Inferior parietal cortex (tissue), 1 donor: Measurements from ENCODE around the gene NUMB.
A peak's percentile ranks its signal among the peaks of the same experiment; 100 is the strongest.
"Not testable (repeated sequence)": the region's sequence is repeated elsewhere in the genome, so short reads cannot be mapped to it uniquely, and the experiment has no call there.

Experiments
- DNase-seq: peaks from one replicate; pipeline ENCODE4 v3.0.0-alpha.2; 2016; ENCODE audit errors: extremely low spot score

NUMB gene

DNA sequence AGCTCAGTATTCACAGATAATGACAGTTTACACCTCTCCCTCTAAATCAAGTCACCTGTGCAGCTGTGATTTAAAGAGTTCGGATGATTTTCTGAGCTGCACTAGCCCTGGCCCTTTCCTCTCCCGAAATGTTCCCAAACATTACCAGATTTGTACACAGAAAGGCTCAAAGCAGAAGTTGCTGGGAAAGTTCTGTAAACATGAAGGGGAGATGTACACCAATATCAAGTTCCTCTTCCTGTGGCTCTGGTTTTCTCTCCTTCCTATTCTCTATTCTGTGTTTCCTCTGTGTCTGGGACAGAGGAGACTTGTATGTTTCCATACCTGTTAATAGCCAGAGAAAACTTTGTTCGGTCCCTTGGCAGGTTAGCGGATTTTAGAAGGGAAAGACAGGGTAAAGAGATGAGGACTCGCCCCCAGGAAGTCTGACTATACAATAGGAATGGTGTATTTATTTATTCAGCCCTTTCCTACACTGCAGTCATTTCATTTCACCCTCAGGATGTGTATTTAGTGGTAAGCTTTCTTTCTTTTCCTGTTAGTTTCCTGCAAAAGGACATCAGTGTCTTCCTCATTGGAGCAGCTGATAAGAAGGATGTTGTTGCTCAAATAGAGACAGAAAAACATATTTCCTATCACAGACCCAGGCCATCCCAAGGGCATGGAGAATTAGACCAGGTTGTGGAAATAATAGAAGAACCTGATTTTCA lies 7.6 kb upstream of the NUMB start:
- DNase-seq = no peak

DNA sequence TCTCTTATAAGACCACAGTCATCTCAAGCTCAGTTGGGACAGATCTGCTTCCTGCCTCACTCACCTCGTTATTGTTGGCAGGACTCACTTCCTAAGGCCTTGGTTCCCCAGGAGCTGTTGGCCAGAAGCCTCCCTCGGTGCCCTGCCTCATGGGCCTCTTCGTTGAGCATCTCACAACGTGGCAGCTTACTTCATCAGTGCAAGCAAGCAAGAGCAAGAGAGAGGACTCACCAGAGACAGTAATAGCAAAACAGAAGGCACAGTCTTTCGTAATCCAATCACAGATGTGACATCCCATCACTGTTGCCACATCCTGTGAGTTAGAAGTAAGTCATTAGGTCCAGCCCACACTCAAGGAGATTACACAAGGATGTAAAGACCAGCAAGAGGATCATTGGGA lies 5.1 kb upstream of the NUMB start:
- DNase-seq = no peak

- DNase-seq = no peak
These were observed 4.5 kb upstream of the NUMB start for GRCh38 chr14:73462815-73463214.

GRCh38 chr14:73462048-73462715 lies 3.8 kb upstream of the NUMB start:
- peak; percentile 69 for DNase-seq

- DNase-seq = no peak
These were observed 3.2 kb upstream of the NUMB start for GRCh38 chr14:73461478-73462047.

GRCh38 chr14:73460691-73461127 lies 2.4 kb upstream of the NUMB start:
- no peak for DNase-seq

DNA sequence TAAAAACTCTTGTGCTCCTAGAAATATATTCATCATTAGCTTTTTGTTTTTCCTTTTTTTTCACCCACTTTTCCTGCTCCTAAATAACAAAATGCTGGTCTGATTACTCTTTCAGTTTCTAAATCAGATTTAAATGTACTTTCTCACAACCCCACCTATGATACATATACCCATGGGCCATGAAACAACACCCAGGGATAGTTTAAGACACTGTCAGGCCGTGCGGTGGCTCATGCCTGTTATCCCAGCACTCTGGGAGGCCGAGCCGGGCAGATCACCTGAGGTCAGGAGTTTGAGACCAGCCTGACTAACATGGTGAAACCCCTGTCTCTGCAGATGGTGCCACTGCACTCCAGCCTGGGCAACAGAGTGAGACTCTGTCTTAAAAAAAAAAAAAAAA lies 1.6 kb upstream of the NUMB start:
- no peak for DNase-seq

DNA sequence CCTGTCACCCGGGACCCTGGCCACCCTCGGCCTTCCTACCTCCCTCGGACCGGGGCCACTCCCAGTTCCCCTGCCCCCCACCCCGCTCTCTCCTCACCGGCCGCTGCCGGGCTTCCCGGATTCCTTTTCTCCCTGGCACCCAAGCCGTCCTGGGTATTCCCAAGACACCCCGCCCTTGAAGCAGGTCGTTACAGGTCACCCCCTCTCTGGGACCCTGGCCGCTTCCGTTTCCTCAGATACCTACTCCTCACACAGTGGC lies 493 bp downstream of the NUMB start:
- no peak for DNase-seq

- no peak for DNase-seq
These were observed 1.1 kb downstream of the NUMB start for GRCh38 chr14:73457041-73457923.

GRCh38 chr14:73455294-73455693 lies 3.1 kb downstream of the NUMB start:
- no peak for DNase-seq

GRCh38 chr14:73452341-73453186 lies 5.8 kb downstream of the NUMB start:
- DNase-seq = no peak

DNA sequence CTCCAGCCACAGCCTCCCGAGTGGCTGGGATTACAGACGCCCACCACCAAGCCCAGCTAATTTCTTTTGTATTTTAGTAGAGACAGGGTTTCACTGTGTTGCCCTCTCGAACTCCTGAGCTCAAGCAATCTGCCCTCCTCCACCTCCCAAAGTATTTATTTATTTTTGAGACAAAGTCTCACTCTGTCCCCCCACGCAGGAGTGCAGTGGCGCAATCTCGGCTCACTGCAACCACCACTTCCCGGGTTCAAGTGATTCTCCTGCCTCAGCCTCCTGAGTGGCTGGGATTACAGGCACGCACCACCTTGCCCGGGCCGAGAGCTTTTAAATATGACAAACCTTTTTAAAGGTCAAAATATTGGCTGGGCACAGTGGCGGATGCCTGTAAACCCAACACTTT lies 14.6 kb downstream of the NUMB start:
- DNase-seq = no peak

- DNase-seq = no peak
These were observed 17.1 kb downstream of the NUMB start for GRCh38 chr14:73441286-73441685.

DNA sequence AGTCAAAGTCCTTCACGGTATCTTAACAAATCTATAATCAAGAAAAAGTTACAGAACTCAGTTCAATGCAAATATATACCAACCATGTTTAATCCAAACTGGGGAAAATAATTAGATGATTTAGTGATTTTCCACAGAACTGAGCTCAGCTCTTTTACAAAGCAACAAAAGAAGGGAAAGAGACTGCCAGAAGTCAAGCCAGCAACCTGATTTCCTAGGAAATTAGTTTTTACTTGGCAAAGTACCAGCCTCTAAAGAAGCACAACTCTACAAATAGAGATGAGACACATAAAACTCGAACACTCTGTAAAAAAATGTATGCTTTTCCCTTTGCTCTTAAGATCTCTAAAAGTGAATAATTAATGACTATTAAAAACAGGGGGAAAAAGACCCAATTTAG lies 19.4 kb downstream of the NUMB start:
- DNase-seq = no peak

DNA sequence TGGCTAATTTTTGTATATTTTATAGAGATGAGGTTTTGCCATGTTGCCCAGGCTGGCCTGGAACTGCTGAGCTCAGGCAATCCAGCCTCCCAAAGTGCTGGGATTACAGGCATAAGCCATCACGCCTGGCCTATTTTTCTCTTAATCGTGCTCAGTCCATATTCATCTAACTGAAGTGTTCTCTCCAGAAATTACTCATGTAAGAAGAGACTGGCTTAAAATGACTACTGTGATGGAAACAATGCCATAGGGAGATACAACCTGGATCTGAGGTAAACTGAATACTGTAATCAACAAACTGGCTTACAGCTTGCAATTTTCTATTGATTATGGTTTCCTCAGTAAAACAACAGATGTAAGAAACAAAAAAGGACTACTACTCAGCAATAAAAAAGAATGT lies 21.1 kb downstream of the NUMB start:
- no peak for DNase-seq

GRCh38 chr14:73432124-73432523 lies 26.2 kb downstream of the NUMB start:
- no peak for DNase-seq

DNA sequence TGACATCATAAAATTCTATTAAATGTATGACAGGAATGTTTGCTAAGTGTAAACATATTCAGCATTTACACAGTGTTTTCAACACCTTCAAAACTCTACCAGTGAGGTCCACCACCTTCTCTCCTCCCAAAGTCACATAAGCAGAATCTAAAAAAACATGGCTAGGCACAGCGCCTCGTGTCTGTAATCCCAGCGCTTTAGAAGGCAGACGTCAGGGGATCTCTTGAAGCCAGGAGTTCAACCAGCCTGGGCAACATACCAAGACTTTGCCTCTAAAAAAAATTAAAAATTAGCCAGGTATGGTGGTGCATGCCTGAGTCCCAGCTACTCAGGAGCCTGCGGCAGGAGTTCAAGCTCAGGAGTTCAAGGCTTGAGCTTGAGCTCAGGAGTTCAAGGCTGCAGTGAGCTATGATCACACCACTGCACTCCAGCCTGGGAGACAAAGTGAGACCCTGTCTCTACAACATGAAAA lies 30.0 kb downstream of the NUMB start:
- no peak for DNase-seq

GRCh38 chr14:73427516-73428264 lies 30.7 kb downstream of the NUMB start:
- DNase-seq = no peak

DNA sequence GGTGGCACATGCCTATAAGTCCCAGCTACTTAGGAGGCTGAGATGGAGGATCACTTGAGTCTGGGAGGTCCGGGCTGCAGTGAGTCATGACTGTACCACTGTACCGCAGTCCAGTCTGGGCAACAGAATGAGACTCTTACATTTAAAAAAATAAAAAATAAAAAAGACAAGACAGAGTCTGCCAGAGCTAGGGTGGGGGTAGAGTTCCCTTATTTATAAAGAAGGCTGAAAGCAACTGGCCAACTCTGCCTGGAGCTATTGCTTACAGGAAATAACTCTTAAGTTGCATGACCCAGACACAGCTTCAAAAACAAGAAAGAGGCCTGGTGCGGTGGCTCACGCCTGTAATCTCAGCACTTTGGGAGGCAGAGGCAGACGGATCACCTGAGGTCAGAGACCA lies 31.5 kb downstream of the NUMB start:
- DNase-seq = no peak

GRCh38 chr14:73424453-73424852 lies 33.9 kb downstream of the NUMB start:
- DNase-seq = no peak

DNA sequence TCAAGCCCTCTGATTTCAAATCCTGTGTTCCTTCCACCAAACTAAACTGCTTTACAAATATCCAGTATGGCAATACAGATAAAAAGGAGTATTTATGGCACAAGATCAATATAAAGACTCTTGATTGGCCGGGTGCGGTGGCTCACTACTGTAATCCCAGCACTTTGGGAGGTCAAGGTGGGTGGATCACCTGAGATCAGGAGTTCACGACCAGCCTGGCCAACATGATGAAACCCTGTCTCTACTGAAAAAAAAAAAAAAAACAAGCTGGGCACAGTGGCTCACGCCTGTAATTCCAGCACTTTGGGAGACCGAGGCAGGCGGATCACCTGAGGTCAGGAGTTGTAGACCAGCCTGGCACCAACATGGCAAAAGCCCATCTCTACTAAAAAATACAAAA lies 35.3 kb downstream of the NUMB start:
- not testable (repeated sequence) for DNase-seq
